Gastrocnemius medialis (tissue), 4 donors: ENCODE results near the gene SNAP47. TPM values are rescaled to one million over a fixed set of nuclear protein-coding genes. Genes with fewer than 3 reads are reported as not detected.
A peak's percentile ranks its signal among the peaks of the same experiment; 100 is the strongest.

Source experiments
- ATAC-seq, 2 donors: fragments of 150-250 bp; one replicate each; pipeline ENCODE4 v1.9.1; 2016
- DNase-seq, 2 donors: peaks; one replicate each; pipeline ENCODE4 v3.0.0-alpha.2; 2019
- H3K27ac ChIP-seq, 4 donors: fragments of 200-600 bp; sonication (generic); 1 replicate in 1 of 4; 2 replicates in 3 of 4; pipeline ENCODE4 v1.5.1; 2016 to 2018; ENCODE audit warnings: mild to moderate bottlenecking in 2 of 4, moderate library complexity in 1 of 4
- H3K27me3 ChIP-seq, 3 donors: fragments of 200-600 bp; sonication (generic) in 2 of 3; 1 replicate in 1 of 3; 2 replicates in 2 of 3; pipeline versions ENCODE4 v1.5.1 to v1.6.0; 2016 to 2019; ENCODE audit warnings: mild to moderate bottlenecking in 1 of 3, moderate library complexity in 1 of 3
- H3K36me3 ChIP-seq, 2 donors: fragments of 200-600 bp; sonication (generic) in 1 of 2; one replicate each; pipeline ENCODE4 v1.5.1; 2017 to 2018
- H3K4me1 ChIP-seq, 2 donors: fragments of 200-600 bp; sonication (generic) in 1 of 2; one replicate each; pipeline ENCODE4 v1.5.1; 2016 to 2017; ENCODE audit warnings: mild to moderate bottlenecking in 2 of 2
- H3K4me3 ChIP-seq, 4 donors: fragments of 200-600 bp; sonication (generic) in 3 of 4; 1 replicate in 1 of 4; 2 replicates in 3 of 4; pipeline ENCODE4 v1.5.1; 2016 to 2019; ENCODE audit warnings: mild to moderate bottlenecking in 2 of 4
- H3K9me3 ChIP-seq, 3 donors: fragments of 200-600 bp; sonication (generic) in 2 of 3; 1 replicate in 1 of 3; 2 replicates in 2 of 3; pipeline ENCODE4 v1.5.1; 2016 to 2019
- CTCF ChIP-seq, 5 experiments: fragments of 450-650 bp in 3 of 5; fragments of 200-600 bp in 2 of 5; sonication (generic) in 2 of 5; IDR thresholded peaks in 4 of 5; conservative IDR thresholded peaks in 1 of 5; 1 replicate in 4 of 5; 2 replicates in 1 of 5; pipeline ENCODE4 v1.5.1; 2016 to 2019; ENCODE audit warnings: antibody characterized with exemption in 5 of 5, mild to moderate bottlenecking in 3 of 5, moderate library complexity in 3 of 5
- POLR2A ChIP-seq, 2 donors: fragments of 450-650 bp; IDR thresholded peaks; one replicate each; pipeline ENCODE4 v1.6.1; 2017; ENCODE audit warnings: antibody characterized with exemption in 2 of 2, mild to moderate bottlenecking in 2 of 2, moderate library complexity in 2 of 2
- in situ Hi-C, 4 donors: fragments of 200-750 bp; cut with MboI; loops; one replicate each; pipeline versions ENCODE4 v1.15.0 to v1.8.0; 2017; ENCODE audit warnings: low sequenced_read_pairs in 4 of 4
- intact Hi-C: fragments of 100-400 bp; cut with DNase I; formaldehyde crosslinking; loops from one replicate; pipeline ENCODE4 v1.15.1; 2023; ENCODE audit warnings: low total_unique reads
- total RNA-seq, 4 donors: library from RNA; depleted of rRNA; stranded (reverse); fragments of >200 nt; gene quantifications; one replicate each; pipeline versions ENCODE4 v1.1.0 to v1.2.3, GENCODE V29; 2016

Gene SNAP47
- total RNA-seq, 4 donors from 2014 or later: 30.2 to 42.7 (median 37.9) TPM

- in situ Hi-C loops: no loop called here
- ATAC-seq (no peak), DNase-seq (no peak)
- Histone ChIP-seq H3K4me1 (peaks cover 13 to 20% of the 10 kb centered on the region in 2 donors), H3K27ac (no peak overlapping the region), H3K36me3 (no peaks in the 10 kb centered on the region), H3K9me3 (no peaks in the 10 kb centered on the region), H3K4me3 (peak overlapping the region in 2 of 4 donors; percentile 68 to 72), H3K27me3 (no peaks in the 10 kb centered on the region)
- TF ChIP-seq POLR2A (IDR thresholded peaks at IDR 0.05) (no peak), CTCF (IDR thresholded peaks at IDR 0.05 in 4 of 5, conservative IDR thresholded peaks at IDR 0.05 in 1 of 5) (no peak)
- intact Hi-C loops: no loop called here
Measured at GRCh38 chr1:227785805-227786671, 50.8 kb downstream of the SNAP47 start.

GRCh38 chr1:227786673-227787512 lies 51.7 kb downstream of the SNAP47 start:
- Histone ChIP-seq H3K4me1 (peaks cover 13 to 20% of the 10 kb centered on the region in 2 donors), H3K9me3 (no peaks in the 10 kb centered on the region), H3K4me3 (peak overlapping the region; percentile 68 to 97 (median 70)), H3K27ac (peak overlapping the region; percentile 77 to 87 (median 82)), H3K36me3 (no peaks in the 10 kb centered on the region), H3K27me3 (no peaks in the 10 kb centered on the region)
- TF ChIP-seq POLR2A (IDR thresholded peaks at IDR 0.05) (no peak), CTCF (IDR thresholded peaks at IDR 0.05 in 4 of 5, conservative IDR thresholded peaks at IDR 0.05 in 1 of 5) (no peak)
- intact Hi-C loops (loop anchor here (1.0 kb wide), 1 partner anchor 25 kb away; no protein-coding TSS in a partner anchor), in situ Hi-C loops (no loop called here)
- DNase-seq (no peak), ATAC-seq (peak in 1 of 2 donors; percentile 25)

GRCh38 chr1:227787513-227788270 lies 52.5 kb downstream of the SNAP47 start:
- ATAC-seq: peak; percentile 76 to 79
- H3K27ac ChIP-seq: peak overlapping the region; percentile 77 to 87 (median 82)
- no peaks in the 10 kb centered on the region for H3K27me3 ChIP-seq
- peaks cover 13 to 20% of the 10 kb centered on the region in 2 donors for H3K4me1 ChIP-seq
- intact Hi-C loops: loop anchor here (1.0 to 2.0 kb wide), 3 partner anchors 25 to 159 kb away; no protein-coding TSS in a partner anchor
- H3K4me3 ChIP-seq: peak overlapping the region; percentile 68 to 97 (median 70)
- no peak for TF ChIP-seq CTCF (IDR thresholded peaks at IDR 0.05 in 4 of 5, conservative IDR thresholded peaks at IDR 0.05 in 1 of 5)
- peak; percentile 77 to 88 for TF ChIP-seq POLR2A (IDR thresholded peaks at IDR 0.05)
- H3K36me3 ChIP-seq: no peaks in the 10 kb centered on the region
- H3K9me3 ChIP-seq: no peaks in the 10 kb centered on the region
- DNase-seq: peak; percentile 87 to 91
- in situ Hi-C loops: no loop called here
